COLO668 (cell line): ENCODE results near the gene ARHGEF11.

Source experiments
- DNase-seq: peaks from one replicate; lab custom pipeline; 2025; ENCODE audit not compliant: unreplicated experiment; lab: John Stamatoyannopoulos, UW

The ARHGEF11 gene

DNA sequence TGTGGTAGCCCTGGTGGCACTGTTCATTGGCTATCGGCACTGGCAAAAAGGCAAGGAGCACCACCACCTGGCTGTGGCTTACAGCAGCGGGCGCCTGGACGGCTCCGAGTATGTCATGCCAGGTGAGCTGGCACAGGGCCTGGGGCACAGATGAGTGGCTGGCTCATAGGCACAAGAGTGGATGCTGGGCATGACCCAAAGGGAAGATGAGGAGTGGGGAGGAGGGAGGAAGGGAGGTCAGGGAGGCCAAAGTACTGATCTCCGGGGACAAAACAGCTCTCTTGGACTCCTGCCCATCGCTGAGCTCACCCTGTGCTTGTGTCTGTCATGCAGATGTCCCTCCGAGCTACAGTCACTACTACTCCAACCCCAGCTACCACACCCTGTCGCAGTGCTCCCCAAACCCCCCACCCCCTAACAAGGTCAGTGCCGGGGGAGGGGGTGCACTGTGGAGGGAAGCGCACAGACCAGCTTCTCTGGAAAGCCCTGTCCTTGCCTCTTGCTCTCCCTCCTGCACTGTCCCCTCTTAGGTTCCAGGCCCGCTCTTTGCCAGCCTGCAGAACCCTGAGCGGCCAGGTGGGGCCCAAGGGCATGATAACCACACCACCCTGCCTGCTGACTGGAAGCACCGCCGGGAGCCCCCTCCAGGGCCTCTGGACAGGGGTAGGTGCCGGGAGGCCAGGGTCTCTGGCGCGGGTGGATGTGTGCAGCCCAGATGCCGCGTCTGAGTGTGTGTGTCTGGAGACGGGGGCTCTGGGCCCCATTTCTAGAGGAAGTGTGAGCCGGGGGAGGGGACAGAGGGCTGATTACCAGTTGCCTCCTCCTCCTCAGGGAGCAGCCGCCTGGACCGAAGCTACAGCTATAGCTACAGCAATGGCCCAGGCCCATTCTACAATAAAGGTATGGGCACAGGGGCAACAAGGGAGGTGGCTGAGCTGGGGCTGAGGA lies 132.4 kb downstream of the ARHGEF11 start:
- no peak for DNase-seq

GRCh38 chr1:156912310-156912709 lies 133.2 kb downstream of the ARHGEF11 start:
- no peak for DNase-seq

GRCh38 chr1:156911577-156912298 lies 133.8 kb downstream of the ARHGEF11 start:
- no peak for DNase-seq

DNA sequence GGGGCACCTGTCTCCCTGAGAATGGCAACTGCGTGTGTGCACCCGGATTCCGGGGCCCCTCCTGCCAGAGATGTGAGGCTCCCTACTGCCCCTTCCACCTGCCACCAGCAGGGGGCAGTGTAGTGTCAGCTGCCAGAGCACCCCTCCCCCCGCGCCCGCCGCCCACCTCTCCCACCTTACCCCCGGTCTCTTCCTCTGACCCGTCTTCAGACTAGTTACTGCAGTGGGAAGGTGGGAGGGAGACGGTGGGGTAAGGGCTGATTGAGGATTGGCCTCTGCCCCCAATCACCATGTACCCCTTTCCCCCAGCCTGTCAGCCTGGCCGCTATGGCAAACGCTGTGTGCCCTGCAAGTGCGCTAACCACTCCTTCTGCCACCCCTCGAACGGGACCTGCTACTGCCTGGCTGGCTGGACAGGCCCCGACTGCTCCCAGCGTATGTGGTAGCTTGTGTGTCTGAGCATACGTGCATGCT lies 135.2 kb downstream of the ARHGEF11 start:
- DNase-seq, result peak; percentile 56

DNA sequence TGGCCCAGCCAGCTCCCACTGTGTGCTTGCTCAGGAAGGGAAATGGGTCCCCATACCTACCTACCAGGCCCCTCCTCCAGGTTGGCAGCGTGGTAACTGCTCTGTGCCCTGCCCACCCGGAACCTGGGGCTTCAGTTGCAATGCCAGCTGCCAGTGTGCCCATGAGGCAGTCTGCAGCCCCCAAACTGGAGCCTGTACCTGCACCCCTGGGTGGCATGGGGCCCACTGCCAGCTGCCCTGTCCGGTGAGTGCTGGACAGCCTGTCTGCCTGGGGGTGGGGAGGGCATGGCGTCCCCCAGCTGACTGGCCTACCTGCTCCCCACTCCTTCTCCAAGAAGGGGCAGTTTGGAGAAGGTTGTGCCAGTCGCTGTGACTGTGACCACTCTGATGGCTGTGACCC lies 135.9 kb downstream of the ARHGEF11 start:
- DNase-seq, result no peak

DNA sequence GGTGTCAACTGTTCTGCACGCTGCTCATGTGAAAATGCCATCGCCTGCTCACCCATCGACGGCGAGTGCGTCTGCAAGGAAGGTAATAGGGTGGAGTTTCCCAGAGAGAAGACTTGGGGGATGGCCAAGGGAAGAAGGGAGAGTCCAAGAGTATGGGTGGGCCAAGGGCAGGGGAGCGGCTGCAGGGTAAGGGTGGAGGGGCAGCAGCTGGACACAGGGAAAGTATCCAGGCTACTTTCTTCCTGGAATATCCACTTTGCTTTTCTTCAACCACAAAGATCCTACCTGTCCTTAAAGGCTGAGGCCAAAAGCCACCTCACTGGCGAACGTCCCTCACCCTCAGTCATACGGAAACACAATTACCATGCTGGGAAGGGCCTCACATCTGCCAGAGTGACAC lies 136.6 kb downstream of the ARHGEF11 start:
- DNase-seq, result no peak

DNA sequence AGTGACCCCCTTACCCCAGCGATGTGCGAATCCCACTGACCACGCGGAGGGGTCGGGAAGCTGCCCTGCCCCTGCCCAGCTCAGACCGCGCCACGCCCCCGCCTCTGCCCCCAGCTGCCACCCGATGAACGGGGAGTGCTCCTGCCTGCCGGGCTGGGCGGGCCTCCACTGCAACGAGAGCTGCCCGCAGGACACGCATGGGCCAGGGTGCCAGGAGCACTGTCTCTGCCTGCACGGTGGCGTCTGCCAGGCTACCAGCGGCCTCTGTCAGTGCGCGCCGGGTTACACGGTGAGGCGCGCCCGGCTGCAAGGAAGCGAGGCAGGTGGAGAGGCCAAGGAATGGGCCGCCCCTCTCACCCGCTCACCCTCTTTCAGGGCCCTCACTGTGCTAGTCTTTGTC lies 137.0 kb downstream of the ARHGEF11 start:
- DNase-seq, result no peak

DNA sequence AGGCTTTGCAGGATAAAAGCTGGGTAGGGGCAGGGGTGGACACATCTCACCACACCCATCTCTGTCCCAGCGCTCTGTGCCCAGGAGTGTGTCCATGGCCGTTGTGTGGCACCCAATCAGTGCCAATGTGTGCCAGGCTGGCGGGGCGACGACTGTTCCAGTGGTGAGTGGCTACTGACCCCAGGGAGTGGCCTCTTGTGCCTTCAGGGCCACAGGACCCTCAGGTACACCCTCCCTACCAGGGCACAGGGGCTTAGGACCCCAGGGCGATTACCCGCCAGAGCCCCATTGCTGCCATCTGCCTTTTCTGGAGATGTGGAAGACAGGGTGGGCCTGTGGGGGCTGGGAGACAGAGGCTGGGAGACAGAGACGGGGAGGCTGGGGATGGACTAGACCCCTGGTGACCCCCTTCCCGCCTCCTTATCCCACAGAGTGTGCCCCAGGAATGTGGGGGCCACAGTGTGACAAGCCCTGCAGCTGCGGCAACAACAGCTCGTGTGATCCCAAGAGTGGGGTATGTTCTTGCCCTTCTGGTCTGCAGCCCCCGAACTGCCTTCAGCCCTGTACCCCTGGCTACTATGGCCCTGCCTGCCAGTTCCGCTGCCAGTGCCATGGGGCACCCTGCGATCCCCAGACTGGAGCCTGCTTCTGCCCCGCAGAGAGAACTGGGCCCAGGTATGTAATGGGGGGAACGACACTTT lies 139.2 kb downstream of the ARHGEF11 start:
- DNase-seq, result no peak

GRCh38 chr1:156905651-156906050 lies 139.9 kb downstream of the ARHGEF11 start:
- no peak for DNase-seq

DNA sequence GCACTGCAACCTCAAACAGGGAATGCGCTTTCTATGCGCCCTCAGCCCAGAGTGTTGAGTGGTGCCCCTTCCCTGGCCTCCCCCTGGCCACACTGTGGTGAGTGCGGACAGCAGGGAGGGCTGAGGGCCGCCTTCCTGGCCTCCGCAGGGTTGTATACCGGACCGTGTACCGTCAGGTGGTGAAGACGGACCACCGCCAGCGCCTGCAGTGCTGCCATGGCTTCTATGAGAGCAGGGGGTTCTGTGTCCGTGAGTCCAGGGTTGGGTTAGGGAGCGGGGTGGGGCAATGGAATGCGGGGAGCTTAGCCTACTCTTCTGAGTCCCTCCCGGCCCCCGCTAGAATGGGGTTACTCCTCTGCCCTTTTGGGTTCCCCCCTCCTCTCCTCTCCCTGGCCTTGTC lies 140.4 kb downstream of the ARHGEF11 start:
- no peak for DNase-seq

- DNase-seq, result no peak
Measured at GRCh38 chr1:156904187-156904959, 141.2 kb downstream of the ARHGEF11 start.

DNA sequence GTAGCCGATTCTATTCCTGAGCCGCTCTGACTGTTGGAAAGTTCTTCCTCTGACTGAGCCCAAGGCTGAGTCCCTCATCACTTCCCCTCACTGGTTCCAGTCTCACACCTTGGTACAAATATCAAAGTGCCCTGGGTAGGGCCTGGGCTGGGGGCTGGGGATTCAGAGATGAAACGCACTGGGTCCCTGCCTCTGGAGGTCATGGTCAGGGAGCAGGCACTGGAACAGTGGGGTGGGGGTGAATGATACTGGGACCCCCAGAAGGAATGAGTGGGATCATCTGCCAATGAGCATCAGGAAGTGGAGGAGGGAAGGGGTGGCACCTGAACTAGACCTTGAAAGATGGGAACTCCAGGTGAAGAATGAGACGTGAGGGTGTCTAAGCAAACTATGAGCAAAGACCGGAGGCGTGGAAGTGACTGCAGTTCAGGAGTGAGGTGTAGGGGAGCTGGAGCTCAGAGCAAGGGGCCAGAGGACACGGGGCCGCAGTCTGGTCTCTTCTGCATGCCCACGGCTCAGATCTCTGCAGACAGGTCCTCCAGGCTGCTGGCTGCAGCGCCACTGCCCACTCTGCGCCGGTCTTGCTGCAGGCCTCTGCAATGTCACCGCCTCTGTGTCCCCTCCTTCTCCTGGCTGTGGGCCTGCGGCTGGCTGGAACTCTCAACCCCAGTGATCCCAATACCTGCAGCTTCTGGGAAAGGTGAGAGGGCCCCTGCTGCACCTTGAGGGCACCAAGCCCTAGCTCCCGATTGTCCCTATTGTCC lies 142.0 kb downstream of the ARHGEF11 start:
- DNase-seq, result no peak

- DNase-seq, result no peak
Measured at GRCh38 chr1:156901966-156902915, 143.3 kb downstream of the ARHGEF11 start.

- no peak for DNase-seq
Measured at GRCh38 chr1:156901590-156901900, 144.0 kb downstream of the ARHGEF11 start.

DNA sequence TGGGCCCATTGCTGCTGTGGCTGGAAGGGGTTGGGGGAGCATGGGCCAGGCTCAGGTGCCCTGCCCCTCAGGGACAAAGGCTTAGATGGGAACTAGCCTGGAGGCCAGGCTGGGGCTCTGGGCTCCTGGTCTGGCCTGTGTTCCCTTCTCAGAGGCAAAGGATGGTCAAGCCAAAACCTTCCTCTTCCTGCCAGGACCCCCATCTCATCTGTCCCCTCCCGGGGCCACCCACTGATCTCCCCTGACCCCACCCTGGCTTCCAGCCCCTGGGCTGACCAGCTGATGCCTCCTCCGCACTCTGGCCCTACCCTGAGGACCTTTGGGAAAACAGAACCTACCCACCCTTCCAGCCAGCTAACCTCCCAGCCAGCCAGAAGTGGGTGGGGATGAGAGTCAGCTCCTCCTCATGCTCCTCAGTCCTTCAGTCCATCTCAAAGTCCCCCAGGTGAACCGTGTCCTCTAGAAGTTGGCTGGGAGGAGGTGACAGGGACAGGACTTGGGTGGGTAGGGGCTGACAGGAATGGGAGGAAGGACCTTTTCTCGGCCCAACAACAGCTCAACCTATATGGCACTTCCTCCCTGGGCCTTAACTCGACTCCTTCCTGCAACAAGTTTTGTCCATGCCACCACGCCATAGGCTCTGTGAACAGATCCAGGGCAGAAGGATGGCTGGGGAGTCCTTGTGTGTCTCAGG lies 144.5 kb downstream of the ARHGEF11 start:
- DNase-seq, result no peak

DNA sequence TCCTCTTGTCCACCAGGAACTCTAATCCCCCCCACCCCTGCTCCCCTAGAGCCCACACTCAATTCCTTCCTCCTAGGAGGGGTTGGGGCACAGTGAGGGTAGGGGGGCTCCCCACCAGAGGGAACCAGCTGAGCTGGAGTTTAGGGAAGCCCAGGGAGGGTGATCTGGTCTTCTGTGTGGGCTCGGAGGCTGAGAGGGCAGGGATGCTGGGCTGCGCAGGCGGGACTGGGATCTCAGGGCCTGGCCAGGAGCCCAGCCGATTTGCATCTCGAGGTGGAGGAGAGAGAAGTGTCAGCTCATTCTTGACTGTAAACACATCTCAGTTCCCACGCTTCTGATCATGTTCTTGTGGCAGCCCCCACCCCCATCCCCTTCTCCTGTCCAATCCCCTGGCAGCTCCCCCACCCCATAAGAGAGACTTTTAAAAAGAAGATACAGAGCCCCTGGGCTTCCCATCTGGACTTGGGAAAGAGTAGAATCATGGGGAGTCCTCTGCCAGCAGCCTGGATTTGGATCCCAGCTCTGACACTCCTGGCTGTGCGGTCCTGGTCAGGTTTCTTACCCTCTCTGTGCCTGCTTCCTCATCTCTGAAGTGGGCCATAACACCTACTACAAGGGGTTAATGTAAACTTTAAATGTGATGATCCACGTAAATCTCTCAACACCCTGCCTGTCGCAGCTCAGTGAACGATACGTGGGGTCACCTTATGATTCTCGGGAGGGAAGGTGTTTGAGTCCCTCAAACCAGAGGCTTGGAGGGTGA lies 145.4 kb downstream of the ARHGEF11 start:
- DNase-seq, result no peak

- DNase-seq, result no peak
Measured at GRCh38 chr1:156898971-156899664, 146.4 kb downstream of the ARHGEF11 start.
